GM23338 (cell line): ENCODE measurements around the gene RIOK2. TPM values are rescaled to one million over a fixed set of nuclear protein-coding genes. Genes with fewer than 3 reads are reported as not detected.
"Not testable (repeated sequence)": the region's sequence is repeated elsewhere in the genome, so short reads cannot be mapped to it uniquely, and the experiment has no call there.

Source experiments
- ATAC-seq: fragments of 200-7000 bp; cut with Tn5 transposase; 3 replicates; pipeline ENCODE4 v1.9.1; 2020
- DNase-seq: peaks from one replicate; pipeline ENCODE4 v3.0.0-alpha.2; 2015; ENCODE audit warnings: low spot score
- H2AFZ ChIP-seq: fragments of 200-600 bp; sonication (generic); 2 replicates; pipeline ENCODE4 v1.8.0; 2016; ENCODE audit warnings: antibody characterized with exemption, mild to moderate bottlenecking, moderate library complexity
- H3F3A ChIP-seq: fragments of 200-600 bp; sonication (generic); replicated peaks from 2 replicates; pipeline ENCODE4 v1.8.0; 2017; ENCODE audit warnings: antibody characterized with exemption, mixed run types, low read depth
- H3K27ac ChIP-seq: fragments of 200-600 bp; sonication (generic); 2 replicates; pipeline ENCODE4 v1.6.1; 2016; ENCODE audit warnings: low read depth
- H3K27me3 ChIP-seq: fragments of 200-600 bp; sonication (generic); 2 replicates; pipeline ENCODE4 v1.8.0; 2016; ENCODE audit warnings: mild to moderate bottlenecking, mixed run types, moderate library complexity; ENCODE audit not compliant: insufficient read depth
- H3K36me3 ChIP-seq: fragments of 200-600 bp; sonication (generic); 2 replicates; pipeline ENCODE4 v1.8.0; 2016; ENCODE audit warnings: mild to moderate bottlenecking; ENCODE audit not compliant: insufficient read depth
- H3K4me1 ChIP-seq: fragments of 200-600 bp; sonication (generic); 2 replicates; pipeline ENCODE4 v1.8.0; 2016; ENCODE audit warnings: mild to moderate bottlenecking, moderate library complexity; ENCODE audit not compliant: insufficient read depth
- H3K4me2 ChIP-seq: fragments of 200-600 bp; sonication (generic); 2 replicates; pipeline ENCODE4 v1.7.1; 2017; ENCODE audit warnings: mixed run types
- H3K4me3 ChIP-seq: fragments of 200-600 bp; sonication (generic); 2 replicates; pipeline ENCODE4 v1.6.1; 2016; ENCODE audit warnings: mixed run types
- H3K79me2 ChIP-seq: fragments of 200-600 bp; sonication (generic); replicated peaks from 2 replicates; pipeline ENCODE4 v1.8.0; 2017; ENCODE audit warnings: mild to moderate bottlenecking; ENCODE audit not compliant: insufficient read depth
- H3K9me2 ChIP-seq: fragments of 200-600 bp; sonication (generic); 2 replicates; pipeline ENCODE4 v1.8.0; 2017; ENCODE audit not compliant: insufficient read depth
- H4K20me1 ChIP-seq: fragments of 200-600 bp; sonication (generic); replicated peaks from 2 replicates; pipeline ENCODE4 v1.8.0; 2017; ENCODE audit warnings: mild to moderate bottlenecking; ENCODE audit not compliant: insufficient read depth
- H3K27ac Mint-ChIP-seq: 2 replicates; pipeline ENCODE4 v1.8.0; 2020; ENCODE audit warnings: inconsistent platforms, mild to moderate bottlenecking, moderate library complexity, mixed read lengths
- H3K27me3 Mint-ChIP-seq: 3 replicates; pipeline ENCODE4 v1.8.0; 2022; ENCODE audit warnings: low read depth, mild to moderate bottlenecking, moderate library complexity, mixed read lengths, inconsistent platforms; ENCODE audit not compliant: insufficient read depth, poor library complexity
- H3K36me3 Mint-ChIP-seq: 3 replicates; pipeline ENCODE4 v1.8.0; 2021; ENCODE audit warnings: low read depth, mild to moderate bottlenecking, inconsistent platforms, moderate library complexity, mixed read lengths
- H3K4me1 Mint-ChIP-seq: 3 replicates; pipeline ENCODE4 v1.8.0; 2020; ENCODE audit warnings: mild to moderate bottlenecking, inconsistent platforms, mixed read lengths
- H3K4me3 Mint-ChIP-seq: 3 replicates; pipeline ENCODE4 v1.8.0; 2021; ENCODE audit warnings: moderate library complexity, mild to moderate bottlenecking, inconsistent platforms, mixed read lengths
- H3K9me3 Mint-ChIP-seq: 3 replicates; pipeline ENCODE4 v1.8.0; 2020; ENCODE audit warnings: moderate library complexity, mild to moderate bottlenecking, inconsistent platforms, mixed read lengths
- CREB1 ChIP-seq: fragments of 250-450 bp; sonication (Bioruptor Pico); IDR thresholded peaks from 2 replicates; pipeline ENCODE4 v1.5.0; 2020; ENCODE audit warnings: low read depth, mild to moderate bottlenecking, moderate library complexity
- CTCF ChIP-seq, 2 experiments: fragments of 200-600 bp in 1 of 2; sonication (generic) in 1 of 2; conservative IDR thresholded peaks; 2 replicates each; pipeline versions ENCODE4 v1.5.1 to v1.6.1; 2016 to 2017; ENCODE audit warnings: antibody characterized with exemption in 2 of 2, low read depth in 2 of 2, mild to moderate bottlenecking in 2 of 2, moderate library complexity in 1 of 2
- ETS1 ChIP-seq: IDR thresholded peaks from 2 replicates; pipeline ENCODE4 v1.6.1; 2016; ENCODE audit warnings: antibody characterized with exemption
- EZH2 ChIP-seq: fragments of 200-600 bp; sonication (generic); IDR thresholded peaks from one replicate; pipeline ENCODE4 v1.8.0; 2017; ENCODE audit warnings: antibody characterized with exemption, mild to moderate bottlenecking, low read depth; ENCODE audit not compliant: unreplicated experiment
- EZH2phosphoT487 ChIP-seq: fragments of 200-600 bp; sonication (generic); IDR thresholded peaks from one replicate; pipeline ENCODE4 v1.8.1; 2018; ENCODE audit warnings: antibody characterized with exemption; ENCODE audit not compliant: unreplicated experiment
- JUNB ChIP-seq: IDR thresholded peaks from one replicate; pipeline ENCODE4 v1.6.1; 2016; ENCODE audit warnings: antibody characterized with exemption; ENCODE audit not compliant: unreplicated experiment
- NANOG ChIP-seq: IDR thresholded peaks from 2 replicates; pipeline ENCODE4 v1.6.1; 2016; ENCODE audit warnings: antibody characterized with exemption, borderline replicate concordance
- POLR2AphosphoS5 ChIP-seq: IDR thresholded peaks from 2 replicates; pipeline ENCODE4 v1.6.1; 2016; ENCODE audit warnings: antibody characterized with exemption, low read depth
- STAT1 ChIP-seq: IDR thresholded peaks from one replicate; pipeline ENCODE4 v1.6.1; 2016; ENCODE audit warnings: antibody characterized with exemption; ENCODE audit not compliant: unreplicated experiment
- ZNF114 ChIP-seq: fragments of 250-450 bp; sonication (Bioruptor Pico); IDR thresholded peaks from 2 replicates; pipeline ENCODE4 v1.5.0; 2020; ENCODE audit warnings: mild to moderate bottlenecking, moderate library complexity
- ZNF331 ChIP-seq: fragments of 250-450 bp; sonication (Bioruptor Pico); IDR thresholded peaks from 2 replicates; pipeline ENCODE4 v1.5.0; 2020; ENCODE audit warnings: low read depth, mild to moderate bottlenecking, moderate library complexity
- ZNF462 ChIP-seq: fragments of 250-450 bp; sonication (Bioruptor Pico); IDR thresholded peaks from 2 replicates; pipeline ENCODE4 v1.5.0; 2020; ENCODE audit warnings: mild to moderate bottlenecking, moderate library complexity
- polyA plus RNA-seq: library from polyadenylated mRNA; unstranded; fragments of >200 nt; fragmentation: Nextera tagmentation; extraction: Ambion mirVana; gene quantifications from 2 replicates; pipeline ENCODE4 v1.2.1, GENCODE V29; 2016
- total RNA-seq: library from RNA; depleted of rRNA; stranded (reverse); fragments of >200 nt; shearing (Covaris generic); gene quantifications from 2 replicates; pipeline ENCODE4 v1.2.3, GENCODE V29; 2014

RIOK2 gene
- total and polyA plus RNA-seq, 2 experiments from 2014 or later, result 22.9 to 47.6 TPM

GRCh38 chr5:97189523-97189922 is 6.5 kb upstream of the RIOK2 start:
- peaks cover 13% of the 10 kb centered on the region; the same call in 2 of the 3 replicates for H3K9me3 Mint-ChIP-seq
- H3K27me3 Mint-ChIP-seq, ATAC-seq, H3K4me1 Mint-ChIP-seq, DNase-seq, H3K9me2 ChIP-seq, H4K20me1 ChIP-seq, H2AFZ ChIP-seq, H3K27ac Mint-ChIP-seq, H3K27ac ChIP-seq, H3K79me2 ChIP-seq, H3K4me2 ChIP-seq, H3K4me3 Mint-ChIP-seq, H3K36me3 ChIP-seq, H3F3A ChIP-seq, H3K36me3 Mint-ChIP-seq, H3K4me3 ChIP-seq, H3K4me1 ChIP-seq, H3K27me3 ChIP-seq: not testable (repeated sequence)

- Histone ChIP-seq H3F3A (no peaks in the 10 kb centered on the region), H3K4me3 (peak overlapping the region; percentile 68; the same call in 1 of the 2 replicates), H3K27me3 (peaks cover 9% of the 10 kb centered on the region), H2AFZ (no peak overlapping the region), H3K4me2 (peak overlapping the region; percentile 89; the same call in 1 of the 2 replicates), H3K27ac (no peak overlapping the region), H3K9me2 (peaks cover 5% of the 10 kb centered on the region; the same call in 1 of the 2 replicates), H3K36me3 (peaks cover 6% of the 10 kb centered on the region), H3K4me1 (peaks cover 4% of the 10 kb centered on the region; the same call in 1 of the 2 replicates), H4K20me1 (no peaks in the 10 kb centered on the region), H3K79me2 (peaks cover 36% of the 10 kb centered on the region)
- Mint-ChIP-seq H3K9me3 (peaks cover 10% of the 10 kb centered on the region; the same call in 2 of the 3 replicates), H3K27ac (no peak overlapping the region), H3K4me3 (peak overlapping the region; percentile 97), H3K36me3 (peaks cover 26% of the 10 kb centered on the region), H3K4me1 (peaks cover 11% of the 10 kb centered on the region), H3K27me3 (peaks cover 13% of the 10 kb centered on the region)
- DNase-seq (no peak), ATAC-seq (no peak)
- TF ChIP-seq ETS1 (no peak), ZNF114 (CRISPR knock-in tag) (no peak), NANOG (no peak), ZNF331 (CRISPR knock-in tag) (no peak), CTCF (conservative IDR thresholded peaks at IDR 0.05; ENCODE audit: low read depth in 2 of 2) (no peak), JUNB (no peak), ZNF462 (CRISPR knock-in tag) (no peak), POLR2AphosphoS5 (no peak), EZH2phosphoT487 (no peak), EZH2 (no peak), CREB1 (CRISPR knock-in tag) (no peak), STAT1 (no peak)
These were observed 825 bp upstream of the RIOK2 start for GRCh38 chr5:97183930-97184213.
